Caco-2 (cell line): Measurements from ENCODE around the gene NAGS. TPM values are rescaled to one million over a fixed set of nuclear protein-coding genes. Genes with fewer than 3 reads are reported as not detected.

ENCODE experiments used
- BruUV-seq: library from RNA; stranded (reverse); fragments of 400-500 nt; replicated peaks from 2 replicates; lab custom pipeline; 2021; lab: Mats Ljungman, UMichigan
- CTCF ChIA-PET: fragments of 300-600 bp; sonication (Branson Sonifier 250); formaldehyde crosslinking; loops from one replicate; lab custom pipeline; 2022; ENCODE audit warnings: antibody characterized with exemption; lab: Charles Lee
- POLR2A ChIA-PET: fragments of 300-600 bp; sonication (Branson Sonifier 250); formaldehyde crosslinking; loops from one replicate; lab custom pipeline; 2022; ENCODE audit warnings: antibody characterized with exemption; lab: Charles Lee
- DNase-seq, 2 experiments: peaks; one replicate each; pipeline versions ENCODE4 v3.0.0 to v3.0.0-alpha.2; 2020 to 2022
- H3K27me3 ChIP-seq: replicated peaks from 2 replicates; pipeline ENCODE4 v1.6.0; 2011; ENCODE audit warnings: low read length; ENCODE audit not compliant: control insufficient read depth, insufficient read depth
- H3K36me3 ChIP-seq: 2 replicates; pipeline ENCODE4 v1.5.1; 2011; ENCODE audit warnings: low read length; ENCODE audit not compliant: control insufficient read depth, insufficient read depth
- H3K4me1 ChIP-seq: fragments of 250-450 bp; sonication (Bioruptor Pico); 2 replicates; pipeline ENCODE4 v1.5.1; 2020; ENCODE audit warnings: mild to moderate bottlenecking
- H3K4me3 ChIP-seq: 2 replicates; pipeline ENCODE4 v1.5.1; 2011; ENCODE audit warnings: low read depth, mild to moderate bottlenecking, control low read depth, low read length
- H3K9me3 ChIP-seq: fragments of 250-450 bp; sonication (Bioruptor Pico); 2 replicates; pipeline ENCODE4 v1.5.1; 2020; ENCODE audit warnings: mild to moderate bottlenecking, moderate library complexity
- H3K27ac Mint-ChIP-seq: one replicate; pipeline ENCODE4 v1.8.0; 2022; ENCODE audit warnings: mixed read lengths; ENCODE audit not compliant: unreplicated experiment
- H3K27me3 Mint-ChIP-seq: one replicate; pipeline ENCODE4 v1.8.0; 2022; ENCODE audit warnings: mixed read lengths; ENCODE audit not compliant: insufficient read depth, unreplicated experiment
- H3K36me3 Mint-ChIP-seq: one replicate; pipeline ENCODE4 v1.8.0; 2022; ENCODE audit warnings: mild to moderate bottlenecking, mixed read lengths; ENCODE audit not compliant: insufficient read depth, unreplicated experiment
- H3K4me1 Mint-ChIP-seq: one replicate; pipeline ENCODE4 v1.8.0; 2022; ENCODE audit warnings: low read depth, mixed read lengths; ENCODE audit not compliant: unreplicated experiment
- H3K4me3 Mint-ChIP-seq: one replicate; pipeline ENCODE4 v1.8.0; 2022; ENCODE audit warnings: mild to moderate bottlenecking, moderate library complexity, mixed read lengths; ENCODE audit not compliant: unreplicated experiment
- H3K9me3 Mint-ChIP-seq: one replicate; pipeline ENCODE4 v1.8.0; 2022; ENCODE audit warnings: mixed read lengths; ENCODE audit not compliant: unreplicated experiment
- CTCF ChIP-seq, 2 experiments: fragments of 200-600 bp in 1 of 2; IDR thresholded peaks; 1 replicate in 1 of 2; 2 replicates in 1 of 2; pipeline versions ENCODE4 v1.5.1 to v1.8.0; 2011 to 2022; ENCODE audit warnings: antibody characterized with exemption in 1 of 2, control low read depth in 1 of 2, inconsistent platforms in 1 of 2, low read depth in 1 of 2, low read length in 1 of 2, mild to moderate bottlenecking in 1 of 2, moderate library complexity in 1 of 2; ENCODE audit not compliant: insufficient read depth in 1 of 2, severe bottlenecking in 1 of 2, unreplicated experiment in 1 of 2
- intact Hi-C: fragments of 100-400 bp; cut with micrococcal nuclease; formaldehyde crosslinking; loops from one replicate; pipeline ENCODE4 v1.10.0; 2022; ENCODE audit not compliant: unreplicated experiment
- total RNA-seq: library from RNA; stranded (reverse); gene quantifications from 2 replicates; pipeline ENCODE4 v1.2.3, GENCODE V29; 2022

Gene NAGS
- total RNA-seq, 1 experiment from 2014 or later: 0.50 TPM

GRCh38 chr17:44008205-44008909 is 3.9 kb downstream of the NAGS start:
- Mint-ChIP-seq H3K27me3 (peaks cover 4% of the 10 kb centered on the region), H3K36me3 (peaks cover 24% of the 10 kb centered on the region), H3K9me3 (no peaks in the 10 kb centered on the region), H3K4me1 (no peaks in the 10 kb centered on the region), H3K27ac (no peak overlapping the region), H3K4me3 (peak overlapping the region; percentile 69)
- no peak for TF ChIP-seq CTCF (IDR thresholded peaks at IDR 0.05; ENCODE audit: insufficient read depth in 1 of 2, low read depth in 1 of 2, low read length in 1 of 2, severe bottlenecking in 1 of 2, unreplicated experiment in 1 of 2)
- ChIA-PET POLR2A (interaction anchor here (0.6 kb wide), 1 partner anchor 1713 kb away, joined by 5 read pairs; no protein-coding TSS in a partner anchor), CTCF (no interaction called here)
- DNase-seq: no peak
- Histone ChIP-seq H3K4me1 (peaks cover 18% of the 10 kb centered on the region), H3K4me3 (no peak overlapping the region), H3K27me3 (peaks cover 3% of the 10 kb centered on the region), H3K36me3 (0 out of 2 replicates have a peak, but pooled peaks cover 2% of the 10 kb centered on the region), H3K9me3 (no peaks in the 10 kb centered on the region)
- BruUV-seq: no TSS peak
- intact Hi-C loops: no loop called here

- no peak overlapping the region for H3K4me3 ChIP-seq
- intact Hi-C loops: no loop called here
- Mint-ChIP-seq H3K9me3 (no peaks in the 10 kb centered on the region), H3K36me3 (peaks cover 29% of the 10 kb centered on the region), H3K27ac (no peak overlapping the region), H3K27me3 (no peaks in the 10 kb centered on the region), H3K4me3 (no peak overlapping the region), H3K4me1 (no peaks in the 10 kb centered on the region)
- no peak for TF ChIP-seq CTCF (IDR thresholded peaks at IDR 0.05; ENCODE audit: insufficient read depth in 1 of 2, low read depth in 1 of 2, low read length in 1 of 2, severe bottlenecking in 1 of 2, unreplicated experiment in 1 of 2)
- ChIA-PET POLR2A (no interaction called here), CTCF (no interaction called here)
- no peaks in the 10 kb centered on the region for H3K9me3 ChIP-seq
- H3K36me3 ChIP-seq: 0 out of 2 replicates have a peak, but pooled peaks cover 2% of the 10 kb centered on the region
- no peak for DNase-seq
- peaks cover 3% of the 10 kb centered on the region; the same call in 1 of the 2 replicates for H3K4me1 ChIP-seq
- H3K27me3 ChIP-seq: no peaks in the 10 kb centered on the region
- BruUV-seq: TSS peak; percentile 26
Observed at GRCh38 chr17:44010966-44011647, 6.7 kb downstream of the NAGS start.

- TF ChIP-seq CTCF (IDR thresholded peaks at IDR 0.05; ENCODE audit: insufficient read depth in 1 of 2, low read depth in 1 of 2, low read length in 1 of 2, severe bottlenecking in 1 of 2, unreplicated experiment in 1 of 2): no peak
- Mint-ChIP-seq H3K27me3 (no peaks in the 10 kb centered on the region), H3K36me3 (peaks cover 22% of the 10 kb centered on the region), H3K4me3 (no peak overlapping the region), H3K9me3 (no peaks in the 10 kb centered on the region), H3K27ac (no peak overlapping the region), H3K4me1 (no peaks in the 10 kb centered on the region)
- Histone ChIP-seq H3K36me3 (0 out of 2 replicates have a peak, but pooled peaks cover 2% of the 10 kb centered on the region), H3K4me1 (no peaks in the 10 kb centered on the region; the same call in 1 of the 2 replicates), H3K9me3 (no peaks in the 10 kb centered on the region), H3K4me3 (no peak overlapping the region), H3K27me3 (no peaks in the 10 kb centered on the region)
- ChIA-PET CTCF (interaction anchor here (0.9 kb wide), 1 partner anchor 18 kb away, joined by 3 read pairs; no protein-coding TSS in a partner anchor), POLR2A (no interaction called here)
- intact Hi-C loops: no loop called here
- no peak for DNase-seq
- no TSS peak for BruUV-seq
Observed at GRCh38 chr17:44011876-44012275, 7.5 kb downstream of the NAGS start.
